Fibroblast of skin of right biceps (primary cell): ENCODE measurements around the gene DPP7.
"Not testable (repeated sequence)": the region's sequence is repeated elsewhere in the genome, so short reads cannot be mapped to it uniquely, and the experiment has no call there.

ENCODE experiments used
- DNase-seq: peaks from one replicate; pipeline ENCODE4 v3.0.0-alpha.2; 2013

DPP7 gene

GRCh38 chr9:137147091-137147792 lies 32.7 kb upstream of the DPP7 start:
- no peak for DNase-seq

- DNase-seq = no peak
Measured at GRCh38 chr9:137146527-137146918, 32.0 kb upstream of the DPP7 start.

DNA sequence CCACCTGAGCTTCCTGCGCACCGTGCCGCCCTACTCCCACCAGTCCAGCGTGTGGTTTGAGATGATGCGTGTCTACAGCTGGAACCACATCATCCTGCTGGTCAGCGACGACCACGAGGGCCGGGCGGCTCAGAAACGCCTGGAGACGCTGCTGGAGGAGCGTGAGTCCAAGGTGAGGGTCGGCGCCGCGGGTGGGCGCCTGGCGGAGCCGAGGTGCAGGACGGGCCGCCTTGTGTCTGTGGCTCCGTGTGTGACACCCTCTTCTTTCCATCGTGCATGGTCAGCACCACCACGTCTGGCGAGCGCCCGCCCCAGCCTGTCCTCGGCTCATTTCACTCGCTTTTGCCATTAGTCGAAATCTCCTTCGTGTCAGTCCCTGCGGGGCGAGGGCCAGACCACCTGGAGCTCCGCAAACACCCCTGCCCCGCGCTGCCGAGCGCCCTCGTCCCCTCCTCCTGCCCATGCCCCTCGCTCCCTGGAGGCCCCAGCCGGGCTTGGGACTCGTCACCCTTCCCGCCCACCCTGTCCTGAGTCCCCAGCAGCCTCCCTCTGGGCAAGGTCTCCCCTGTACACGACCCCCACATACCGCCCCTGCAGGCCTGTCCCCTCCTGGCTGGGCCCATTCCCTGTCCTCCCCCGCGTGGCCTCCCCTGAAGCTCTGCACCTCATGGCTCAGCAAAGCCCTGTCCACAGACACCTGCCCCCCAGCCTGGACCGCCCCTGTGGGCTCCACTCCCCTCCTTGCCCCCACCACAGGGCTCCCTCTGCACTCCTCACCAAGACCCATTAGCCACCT lies 31.4 kb upstream of the DPP7 start:
- DNase-seq = no peak

DNA sequence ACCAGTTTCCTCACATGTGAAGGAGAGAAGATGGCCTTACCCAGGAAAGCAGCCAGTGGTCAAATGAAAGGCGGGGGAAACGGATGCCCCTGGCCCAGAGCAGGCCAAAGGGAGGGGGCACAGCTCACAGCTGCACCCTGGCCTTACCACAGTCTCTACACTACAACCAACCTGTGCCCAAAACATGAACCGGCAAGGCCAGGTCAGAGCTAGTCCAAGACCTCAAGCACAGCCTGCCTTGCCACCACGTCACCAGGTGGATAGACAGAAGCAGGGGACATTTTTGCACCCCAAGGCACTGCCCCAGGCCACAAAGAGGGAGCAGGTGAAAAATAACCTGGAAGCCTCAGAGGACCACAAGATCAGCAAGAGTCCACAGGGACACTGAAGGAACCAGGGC lies 28.9 kb upstream of the DPP7 start:
- DNase-seq = no peak

- no peak for DNase-seq
Measured at GRCh38 chr9:137141976-137142936, 27.7 kb upstream of the DPP7 start.

- no peak for DNase-seq
Measured at GRCh38 chr9:137141050-137141810, 26.7 kb upstream of the DPP7 start.

DNA sequence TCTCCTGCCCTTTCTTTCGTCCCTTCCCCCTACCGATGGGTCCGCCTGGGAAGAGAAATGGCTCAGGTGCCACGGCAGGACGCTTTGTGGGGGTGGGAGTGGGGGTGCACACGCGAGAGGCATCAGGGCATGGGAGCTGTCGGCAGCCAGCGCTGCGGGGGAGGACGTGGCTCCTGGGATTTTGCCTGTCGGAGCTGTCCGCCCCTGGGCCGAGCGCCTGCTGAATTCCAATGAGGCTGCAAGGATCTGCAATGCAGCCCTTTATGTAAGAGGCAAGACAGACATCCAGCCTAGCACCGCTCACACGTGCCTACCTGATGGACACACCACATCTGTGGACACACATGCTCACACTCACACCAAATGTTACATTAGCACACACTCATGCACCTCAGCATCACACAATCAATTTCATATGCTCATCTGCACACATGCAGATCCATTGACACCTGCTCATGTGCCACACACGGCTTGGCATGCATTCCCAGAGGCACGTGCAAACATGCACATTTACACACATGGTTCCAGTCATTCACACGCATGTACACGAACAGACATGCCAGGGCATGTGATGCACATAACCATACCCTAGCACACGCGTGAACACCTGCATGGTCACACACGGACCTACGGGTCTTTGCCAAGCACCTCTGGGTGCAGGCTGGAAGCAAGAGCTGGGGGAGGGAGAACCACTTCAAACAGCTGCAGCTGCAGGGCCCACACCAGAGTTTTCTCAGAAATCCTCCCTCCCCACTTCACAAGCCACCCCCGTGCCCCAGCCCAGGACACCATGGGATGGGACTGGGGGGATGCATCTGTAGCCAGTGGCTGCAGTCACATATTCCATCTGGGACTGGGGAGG lies 25.8 kb upstream of the DPP7 start:
- DNase-seq = no peak

GRCh38 chr9:137139468-137140150 lies 25.1 kb upstream of the DPP7 start:
- no peak for DNase-seq

- peak; percentile 28 for DNase-seq
Measured at GRCh38 chr9:137138722-137139467, 24.4 kb upstream of the DPP7 start, which contains the start of gene GRIN1. TSS of gene GRIN1 (plus strand) at chr9:137139154. CDS start at chr9:137139487, 333 bp downstream.

DNA sequence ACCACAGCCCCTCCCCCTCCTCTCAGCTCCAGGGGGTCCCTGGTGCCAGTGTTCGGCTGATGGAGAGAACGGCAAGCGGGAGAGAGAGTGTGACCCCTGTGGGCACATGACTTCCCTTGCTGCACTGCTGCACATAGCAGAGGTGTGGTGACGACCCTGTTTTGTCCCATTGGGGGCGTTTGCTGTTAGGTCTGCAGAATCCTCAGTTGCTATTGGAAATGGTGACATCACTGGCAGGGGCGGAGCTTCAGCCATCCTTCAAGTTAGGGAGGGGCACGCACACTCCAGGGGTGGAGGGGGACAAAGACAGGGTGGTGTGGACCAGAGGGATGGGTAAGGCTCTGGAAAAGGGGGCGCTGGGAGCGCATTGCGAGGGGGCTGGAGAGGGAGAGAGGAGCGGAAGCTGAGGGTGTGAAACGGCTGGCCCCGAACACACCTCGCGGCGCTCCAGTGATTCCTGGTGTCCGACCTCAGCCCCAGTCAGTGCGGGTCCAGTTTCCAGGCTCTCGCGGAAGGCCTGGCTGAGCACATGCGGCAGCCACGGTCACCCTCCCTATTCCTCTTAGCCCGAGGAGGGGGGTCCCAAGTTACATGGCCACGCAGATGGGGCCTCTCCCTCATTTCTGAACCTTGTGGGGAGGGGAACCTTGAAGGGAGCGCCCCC lies 23.7 kb upstream of the DPP7 start:
- DNase-seq = no peak

DNA sequence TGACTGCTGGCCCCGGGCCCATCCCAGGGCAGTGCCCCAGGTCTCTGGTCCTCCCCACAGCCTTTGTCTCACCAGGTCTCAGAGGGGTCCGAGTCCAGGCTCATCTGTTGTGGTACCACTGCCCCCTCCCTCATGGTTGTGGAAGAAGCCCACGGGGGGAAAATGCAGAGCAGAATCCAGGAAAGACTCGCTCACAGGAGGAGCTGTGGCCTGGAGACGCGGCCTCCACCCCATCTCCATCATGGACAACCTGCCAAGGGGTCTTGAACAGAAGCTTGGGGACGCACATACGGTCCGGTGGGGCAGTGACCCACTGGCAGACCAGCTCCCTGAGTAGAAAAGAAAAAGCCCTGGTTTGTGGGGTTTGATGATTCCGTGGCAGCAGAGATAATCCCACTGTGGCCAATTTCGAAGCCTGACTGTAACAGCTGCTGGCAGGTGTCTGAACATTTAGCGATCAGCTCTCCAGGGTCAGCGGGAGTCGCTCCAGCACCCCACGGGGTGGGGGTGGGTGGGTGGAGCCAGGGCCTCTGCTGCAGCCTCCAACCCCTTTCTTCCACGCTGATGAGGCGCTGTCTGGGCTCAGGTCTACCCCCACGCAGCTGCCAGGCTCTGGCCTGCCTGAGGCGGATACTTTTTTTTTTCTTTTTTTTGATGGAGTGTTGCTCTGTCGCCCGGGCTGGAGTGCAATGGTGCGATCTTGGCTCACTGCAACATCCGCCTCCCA lies 22.5 kb upstream of the DPP7 start:
- DNase-seq = no peak

DNA sequence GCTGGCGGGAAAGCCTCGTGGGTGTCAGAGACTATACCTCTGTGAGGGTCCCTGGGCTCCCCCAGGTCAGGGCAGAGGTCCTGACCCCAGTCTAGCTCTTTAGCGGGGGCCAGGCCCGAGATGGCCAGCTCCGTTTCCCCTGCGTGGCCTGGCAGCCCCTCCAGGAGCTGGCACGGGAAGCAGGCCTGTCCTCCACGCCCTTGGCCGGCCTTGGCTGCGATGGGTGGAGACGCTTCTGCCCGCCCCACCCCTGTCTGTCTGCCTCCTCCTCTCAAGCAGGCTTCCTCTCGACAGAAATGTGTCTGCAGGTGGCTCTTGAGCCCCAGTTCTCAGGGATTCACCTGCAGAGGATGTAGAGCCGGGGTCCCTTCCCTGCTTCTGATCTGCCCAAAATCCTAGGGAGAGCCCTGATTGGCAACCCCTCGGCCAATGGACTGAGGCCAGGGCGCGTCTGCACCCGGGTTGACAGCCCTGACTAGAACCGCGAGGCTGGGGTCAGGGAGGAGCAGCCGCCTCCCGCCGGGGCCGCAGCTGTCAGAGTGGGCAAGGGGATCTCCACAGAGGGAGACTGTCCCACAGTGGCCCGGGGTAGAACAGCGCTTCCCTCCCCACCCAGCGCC lies 21.8 kb upstream of the DPP7 start:
- no peak for DNase-seq

- DNase-seq = not testable (repeated sequence)
Measured at GRCh38 chr9:137135154-137135553, 20.6 kb upstream of the DPP7 start.

DNA sequence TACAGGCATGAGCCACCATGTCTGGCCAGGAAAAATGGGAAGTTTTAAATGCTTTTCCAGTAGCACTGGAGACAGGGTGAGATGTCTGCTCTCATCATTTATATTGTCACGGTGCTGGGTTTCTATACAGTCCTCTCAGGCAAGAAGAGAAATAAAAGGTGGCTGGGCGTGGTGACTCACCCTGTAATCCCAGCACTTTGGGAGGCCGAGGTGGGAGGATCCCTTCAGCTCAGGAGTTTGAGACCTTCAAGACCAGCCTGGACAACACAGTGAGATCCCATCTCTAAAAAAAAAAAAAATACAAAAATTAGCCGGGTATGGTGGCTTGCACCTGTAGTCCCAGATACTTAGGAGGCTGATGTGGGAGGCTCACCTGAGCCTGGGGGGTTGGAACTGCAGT lies 19.7 kb upstream of the DPP7 start:
- DNase-seq = no peak

- DNase-seq = no peak
Measured at GRCh38 chr9:137130176-137130755, 15.7 kb upstream of the DPP7 start.

- DNase-seq = peak; percentile 90
Measured at GRCh38 chr9:137129456-137130175, 15.1 kb upstream of the DPP7 start.

- no peak for DNase-seq
Measured at GRCh38 chr9:137128862-137129455, 14.4 kb upstream of the DPP7 start.
